ENCODE data around the gene SLC24A1.

Gene SLC24A1

DNA sequence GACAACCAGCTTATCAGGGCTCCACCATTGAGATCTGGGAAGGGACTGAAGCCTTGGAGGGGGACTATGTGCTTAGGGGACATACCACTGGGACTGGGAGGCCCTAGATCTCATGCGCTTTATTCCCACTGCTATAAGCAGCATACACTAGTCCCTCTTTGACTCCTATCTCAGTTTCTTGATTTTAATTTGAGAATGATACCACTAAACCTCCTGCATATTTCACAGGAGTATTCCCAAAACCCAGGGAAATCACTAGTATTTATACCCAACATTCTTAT is 29.2 kb downstream of the SLC24A1 start:
- no peak for DNase-seq (ENCODE audit: low read depth)
- TF ChIP-seq, protein P1, sequence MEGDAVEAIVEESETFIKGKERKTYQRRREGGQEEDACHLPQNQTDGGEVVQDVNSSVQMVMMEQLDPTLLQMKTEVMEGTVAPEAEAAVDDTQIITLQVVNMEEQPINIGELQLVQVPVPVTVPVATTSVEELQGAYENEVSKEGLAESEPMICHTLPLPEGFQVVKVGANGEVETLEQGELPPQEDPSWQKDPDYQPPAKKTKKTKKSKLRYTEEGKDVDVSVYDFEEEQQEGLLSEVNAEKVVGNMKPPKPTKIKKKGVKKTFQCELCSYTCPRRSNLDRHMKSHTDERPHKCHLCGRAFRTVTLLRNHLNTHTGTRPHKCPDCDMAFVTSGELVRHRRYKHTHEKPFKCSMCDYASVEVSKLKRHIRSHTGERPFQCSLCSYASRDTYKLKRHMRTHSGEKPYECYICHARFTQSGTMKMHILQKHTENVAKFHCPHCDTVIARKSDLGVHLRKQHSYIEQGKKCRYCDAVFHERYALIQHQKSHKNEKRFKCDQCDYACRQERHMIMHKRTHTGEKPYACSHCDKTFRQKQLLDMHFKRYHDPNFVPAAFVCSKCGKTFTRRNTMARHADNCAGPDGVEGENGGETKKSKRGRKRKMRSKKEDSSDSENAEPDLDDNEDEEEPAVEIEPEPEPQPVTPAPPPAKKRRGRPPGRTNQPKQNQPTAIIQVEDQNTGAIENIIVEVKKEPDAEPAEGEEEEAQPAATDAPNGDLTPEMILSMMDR (IDR thresholded peaks at IDR 0.05; ENCODE audit: insufficient read depth, low read depth, low read length, missing control alignments) = no peak
- H3K4me3 ChIP-seq (ENCODE audit: low read depth, low read length) = no peak overlapping the region

DNA sequence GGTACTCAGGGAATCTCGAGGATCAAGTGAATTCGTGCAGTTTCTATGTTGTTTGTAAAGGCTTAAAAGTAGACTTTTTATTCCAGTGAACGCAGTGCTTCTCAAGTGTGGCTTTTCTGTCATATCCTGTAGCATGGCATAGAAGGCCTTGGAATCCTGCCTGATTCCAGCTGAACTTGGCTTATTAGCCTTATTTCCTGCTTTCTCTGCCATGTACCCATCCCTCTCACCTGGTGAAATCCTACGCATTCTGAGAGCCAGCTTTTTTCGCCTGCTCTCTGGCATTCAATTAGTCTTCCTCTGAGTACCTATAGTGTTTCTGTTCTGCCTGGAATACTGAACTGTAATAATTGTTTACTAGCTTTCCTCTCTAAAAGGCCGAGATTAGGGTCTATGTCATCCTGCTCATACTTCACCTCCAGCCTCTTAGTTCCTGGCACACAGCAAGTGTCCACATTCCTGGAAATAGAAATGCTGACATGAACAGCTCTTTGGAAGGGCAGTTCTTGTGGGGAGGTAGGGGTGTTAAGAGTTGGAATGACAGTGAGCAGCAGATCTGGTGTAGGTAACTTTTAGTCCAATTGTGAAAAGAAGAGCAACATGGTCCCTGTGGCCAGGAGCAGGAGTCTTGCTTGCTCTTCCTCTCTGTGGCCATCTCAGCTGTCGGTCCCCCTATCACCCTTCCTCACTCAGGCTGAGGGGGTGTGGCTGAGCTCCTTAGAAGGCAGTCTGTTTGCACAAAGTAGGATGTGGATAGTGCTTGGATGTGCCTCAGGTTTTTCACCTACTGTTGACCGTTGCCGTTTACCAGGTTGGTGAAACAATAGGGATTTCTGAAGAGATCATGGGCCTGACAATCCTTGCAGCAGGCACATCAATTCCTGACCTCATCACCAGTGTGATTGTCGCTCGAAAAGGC is 30.4 kb downstream of the SLC24A1 start:
- no peak overlapping the region for H3K4me3 ChIP-seq (ENCODE audit: low read depth, low read length)
- TF ChIP-seq, protein P1 (IDR thresholded peaks at IDR 0.05; ENCODE audit: insufficient read depth, low read depth, low read length, missing control alignments) = no peak
- DNase-seq (ENCODE audit: low read depth) = no peak

DNA sequence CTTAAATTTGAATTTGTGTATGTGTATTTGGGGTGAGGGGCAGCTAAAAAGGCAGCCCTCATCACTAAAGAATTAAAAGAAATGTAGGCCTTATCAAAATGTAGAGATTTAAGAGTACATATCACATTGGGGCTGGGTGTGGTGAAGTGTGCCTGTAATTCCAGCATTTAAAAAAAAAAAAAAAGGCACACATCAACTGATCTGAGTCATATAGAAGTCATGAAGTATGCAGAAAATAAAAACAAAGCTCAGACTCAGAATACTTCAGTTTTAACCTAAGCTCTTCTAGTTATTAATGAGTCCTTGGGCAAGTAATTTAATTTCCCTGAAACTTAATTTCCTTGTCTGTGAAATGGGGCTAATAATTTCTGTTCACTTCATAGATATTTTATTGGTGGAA is 31.6 kb downstream of the SLC24A1 start:
- H3K4me3 ChIP-seq (ENCODE audit: low read depth, low read length) = no peak overlapping the region
- TF ChIP-seq, protein P1 (IDR thresholded peaks at IDR 0.05; ENCODE audit: insufficient read depth, low read depth, low read length, missing control alignments) = no peak
- DNase-seq (ENCODE audit: low read depth) = no peak

DNA sequence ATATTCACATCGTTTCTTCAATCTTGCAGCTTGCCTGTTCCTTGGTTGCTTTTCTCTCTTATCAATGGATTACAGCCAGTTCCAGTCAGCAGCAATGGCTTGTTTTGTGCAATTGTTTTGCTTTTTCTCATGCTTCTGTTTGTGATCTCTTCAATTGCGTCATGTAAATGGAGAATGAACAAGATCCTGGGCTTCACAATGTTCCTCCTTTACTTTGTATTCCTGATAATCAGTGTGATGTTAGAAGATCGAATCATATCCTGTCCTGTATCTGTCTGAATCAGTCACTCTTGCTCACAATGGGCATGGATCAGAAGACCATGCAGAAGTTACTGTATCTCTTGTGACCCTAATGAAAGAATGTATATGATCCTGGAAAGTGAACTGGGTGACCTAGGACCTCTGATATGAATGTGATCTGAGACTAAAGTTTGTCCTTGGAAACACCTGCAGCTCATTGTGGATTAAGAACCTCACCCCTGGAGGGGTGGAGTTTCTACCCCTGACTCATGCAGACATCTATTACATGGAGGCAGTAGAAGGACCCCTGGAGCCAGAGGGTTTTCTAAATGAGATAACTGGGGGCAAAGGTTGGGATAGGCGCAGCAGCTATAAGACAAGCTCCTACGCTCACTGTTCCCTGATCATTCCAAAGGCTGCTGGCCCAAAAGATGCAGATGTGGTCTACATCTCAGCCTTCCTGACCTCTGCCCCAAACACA is 32.2 kb downstream of the SLC24A1 start:
- no peak for DNase-seq (ENCODE audit: low read depth)
- no peak overlapping the region for H3K4me3 ChIP-seq (ENCODE audit: low read depth, low read length)
- TF ChIP-seq, protein P1 (IDR thresholded peaks at IDR 0.05; ENCODE audit: insufficient read depth, low read depth, low read length, missing control alignments) = no peak

DNA sequence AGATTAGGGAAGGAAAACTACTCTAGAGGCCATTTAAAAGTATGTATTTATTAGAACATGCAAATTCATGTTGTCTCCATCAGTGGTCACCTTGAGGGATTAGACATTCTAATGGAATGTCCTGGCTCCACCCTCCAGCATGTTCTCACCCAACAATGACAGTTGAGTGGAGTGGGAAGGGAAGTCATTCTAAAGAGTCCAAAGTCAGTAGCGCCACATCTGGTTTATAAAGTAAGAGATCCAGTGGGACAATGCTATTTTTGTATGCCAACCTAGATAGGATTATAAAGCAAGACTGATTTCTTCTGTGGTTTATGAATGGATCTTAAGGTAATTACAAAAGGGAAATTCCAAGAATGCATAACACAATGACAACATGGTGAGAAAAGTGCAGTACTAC is 33.3 kb downstream of the SLC24A1 start:
- no peak for DNase-seq (ENCODE audit: low read depth)
- TF ChIP-seq, protein P1 (IDR thresholded peaks at IDR 0.05; ENCODE audit: insufficient read depth, low read depth, low read length, missing control alignments) = no peak
- H3K4me3 ChIP-seq (ENCODE audit: low read depth, low read length) = no peak overlapping the region

DNA sequence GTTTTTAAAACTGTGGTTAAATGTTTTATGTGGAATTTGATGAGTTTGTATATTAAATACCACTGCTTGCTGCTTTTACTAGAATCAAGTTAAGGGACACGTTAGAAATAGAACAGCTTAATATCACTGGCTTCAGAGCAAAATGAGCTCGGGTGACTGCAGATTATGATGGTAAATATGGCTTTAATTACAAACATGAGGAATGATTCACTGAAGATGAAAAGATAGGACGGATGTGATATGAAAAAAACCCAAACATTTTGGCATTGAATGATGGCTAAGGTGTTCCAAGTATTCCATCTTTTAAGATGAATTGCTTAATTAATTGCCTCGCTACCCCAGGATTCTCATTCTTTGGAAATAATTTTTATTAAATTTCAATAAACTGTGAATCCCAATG is 33.7 kb downstream of the SLC24A1 start:
- no peak overlapping the region for H3K4me3 ChIP-seq (ENCODE audit: low read depth, low read length)
- TF ChIP-seq, protein P1 (IDR thresholded peaks at IDR 0.05; ENCODE audit: insufficient read depth, low read depth, low read length, missing control alignments) = no peak
- no peak for DNase-seq (ENCODE audit: low read depth)
